HG03460 (cell line): Measurements from ENCODE around the gene MBD3L1.

Experiments
- ATAC-seq: cut with Tn5 transposase; IDR thresholded peaks from one replicate; pipeline ENCODE4 v1.9.1; 2021; ENCODE audit not compliant: unreplicated experiment

The MBD3L1 gene

DNA sequence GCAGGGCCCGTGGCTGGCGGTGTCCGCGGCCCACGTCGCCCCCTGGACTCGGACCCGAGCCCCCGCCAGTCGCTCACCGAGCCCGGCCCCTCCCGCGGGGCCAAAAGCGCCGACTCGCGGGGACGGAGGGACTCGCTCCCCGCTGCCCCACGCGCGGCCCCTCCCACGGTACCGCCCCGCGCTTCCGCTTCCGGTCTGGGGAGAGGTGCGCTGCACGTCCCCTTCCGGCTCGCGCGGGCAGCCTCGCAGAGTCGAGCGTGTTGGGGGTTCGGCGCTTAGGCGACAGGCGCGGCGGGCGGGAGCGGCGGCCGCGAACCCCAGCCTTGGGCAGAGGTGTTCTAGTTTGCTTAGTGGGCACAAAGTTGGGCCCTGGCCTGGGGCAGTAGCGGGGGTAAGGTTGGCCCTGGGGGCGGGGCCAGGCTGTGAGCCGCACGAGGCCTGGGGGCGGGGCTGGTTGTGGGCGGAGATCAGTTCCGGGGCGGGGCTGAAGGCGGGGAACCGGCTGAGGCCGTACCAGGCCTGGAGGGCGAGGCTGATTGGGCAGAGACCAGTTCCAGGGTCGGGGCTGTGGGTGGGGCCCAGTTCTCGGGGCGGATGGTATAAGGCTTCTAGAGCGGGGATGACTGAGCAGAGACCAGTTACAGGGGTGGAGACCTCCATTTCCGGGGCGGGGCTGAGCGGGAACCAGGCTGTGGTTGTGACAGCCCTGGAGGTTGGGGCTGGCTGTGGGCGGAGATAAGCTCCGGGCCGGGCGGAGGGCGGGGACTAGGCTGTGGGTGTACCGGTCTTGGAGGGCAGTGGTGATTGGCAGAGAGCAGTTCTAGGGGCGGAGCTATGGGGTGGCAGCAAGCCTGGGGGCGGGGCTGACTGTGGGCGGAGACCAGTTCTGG is at the start of gene MBD3L1, which contains the start of gene ZNF558:
Gene MBD3L1, plus strand, starts transcription at position 246 of the 890 bp plus-strand sequence. CDS start 10,302 bp downstream, outside the sequence.
Gene ZNF558, minus strand, starts transcription at position 173 of the 890 bp plus-strand sequence. CDS start 9,645 bp downstream, outside the sequence.
- ATAC-seq = peak; percentile 83

- no peak for ATAC-seq
Measured at GRCh38 chr19:8794823-8795222, 37.4 kb upstream of the MBD3L1 start.

DNA sequence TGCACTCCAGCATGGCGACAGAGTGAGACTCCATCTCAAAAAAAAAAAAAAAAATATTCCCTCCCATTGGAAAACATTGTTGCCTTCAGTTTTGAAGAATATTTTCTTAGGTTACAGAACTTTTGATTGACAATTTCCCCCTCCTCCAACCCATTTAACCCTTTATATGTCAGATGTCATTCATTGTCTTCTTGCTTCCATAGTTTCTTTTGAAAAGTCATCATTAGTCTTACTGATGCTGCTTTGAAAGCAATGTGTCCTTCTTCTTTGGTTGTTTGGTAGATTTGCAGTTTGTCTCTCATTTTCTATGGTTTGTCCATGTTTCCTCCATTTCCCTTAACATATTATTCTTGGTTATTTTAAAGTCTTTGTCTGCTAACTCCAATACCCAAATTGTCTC is 25.5 kb upstream of the MBD3L1 start:
- ATAC-seq = no peak

DNA sequence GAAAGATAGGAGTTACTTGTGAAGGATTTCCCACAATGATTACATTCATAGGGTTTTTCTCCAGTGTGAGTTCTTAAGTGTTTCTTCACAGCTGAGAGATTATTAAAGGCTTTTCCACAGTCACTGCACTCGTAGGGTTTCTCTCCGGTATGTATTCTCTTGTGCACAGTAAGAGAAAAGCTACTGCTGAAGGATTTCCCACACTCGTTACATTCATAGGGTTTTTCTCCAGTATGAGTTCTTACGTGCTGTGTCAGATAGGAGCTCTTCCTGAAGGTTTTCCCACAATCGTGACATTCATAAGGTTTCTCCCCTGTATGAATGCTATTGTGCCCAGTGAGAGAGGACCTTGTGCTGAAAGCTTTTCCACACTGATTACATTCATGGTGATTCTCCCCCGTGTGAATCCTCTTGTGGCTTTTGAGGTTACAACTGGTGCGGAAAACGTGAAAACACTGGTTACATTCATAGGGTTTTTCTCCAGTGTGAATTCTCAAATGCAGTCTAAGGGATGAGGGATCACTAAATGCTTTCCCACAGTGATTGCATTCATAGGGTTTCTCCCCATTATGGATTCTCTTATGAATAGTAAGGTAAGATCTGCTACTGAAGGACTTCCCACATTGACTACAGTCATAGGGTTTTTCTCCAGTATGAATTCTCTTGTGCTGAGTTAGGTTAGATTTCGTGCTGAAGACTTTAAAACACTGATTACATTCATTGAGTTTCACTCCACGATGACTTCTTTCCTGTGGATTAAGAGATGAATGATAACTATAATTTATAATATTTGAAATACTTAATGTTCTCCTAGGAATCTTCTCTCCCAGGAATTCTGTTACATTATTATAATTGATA is 20.6 kb upstream of the MBD3L1 start:
- ATAC-seq = no peak

- no peak for ATAC-seq
Measured at GRCh38 chr19:8814176-8814575, 18.0 kb upstream of the MBD3L1 start.

GRCh38 chr19:8815780-8816179 is 16.4 kb upstream of the MBD3L1 start:
- no peak for ATAC-seq

- no peak for ATAC-seq
Measured at GRCh38 chr19:8820234-8820633, 11.9 kb upstream of the MBD3L1 start.

DNA sequence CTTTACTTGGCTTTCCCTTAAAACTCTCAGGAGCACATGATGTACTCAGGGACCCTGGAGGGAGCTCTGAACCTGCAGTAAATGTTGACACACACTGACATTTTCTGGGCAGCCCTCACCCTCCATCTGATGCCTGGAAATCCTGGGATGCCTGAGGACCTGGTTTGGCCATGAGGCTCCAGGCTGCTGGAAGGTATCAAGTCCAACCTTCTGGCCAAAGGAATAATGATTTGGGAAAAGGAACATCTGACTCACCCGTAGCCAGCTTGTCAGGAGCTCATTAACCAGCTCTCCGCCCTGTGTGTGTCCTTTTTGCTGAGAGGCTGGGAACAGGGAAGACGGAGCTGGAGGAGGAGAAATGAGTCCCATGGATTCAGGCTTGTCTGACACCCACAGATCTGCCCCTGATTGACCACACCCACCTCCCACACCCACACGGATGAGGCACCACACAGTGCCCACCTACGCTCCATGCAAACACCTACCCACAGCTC is 10.4 kb upstream of the MBD3L1 start:
- no peak for ATAC-seq

DNA sequence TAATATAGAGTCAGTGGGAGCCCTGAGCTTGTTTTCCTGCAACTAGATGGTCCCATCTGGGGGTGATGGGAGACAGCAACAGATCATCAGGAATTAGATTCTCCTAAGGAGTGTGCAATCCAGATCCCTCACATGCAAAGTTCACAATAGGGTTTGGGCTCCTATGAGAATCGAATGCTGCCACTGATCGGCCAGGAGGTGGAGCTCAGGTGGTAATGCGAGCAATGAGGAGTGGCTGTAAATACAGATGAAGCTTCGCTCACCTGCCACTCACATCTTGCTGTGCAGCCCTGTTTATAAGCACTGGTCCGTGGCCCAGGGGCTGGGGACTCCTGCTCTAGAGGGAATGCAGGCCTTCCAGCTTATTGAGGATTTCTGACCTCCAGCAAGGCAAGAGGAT is 5.8 kb upstream of the MBD3L1 start:
- no peak for ATAC-seq

- ATAC-seq = no peak
Measured at GRCh38 chr19:8827277-8827676, 4.9 kb upstream of the MBD3L1 start.

- ATAC-seq = no peak
Measured at GRCh38 chr19:8831373-8831772, 804 bp upstream of the MBD3L1 start.

DNA sequence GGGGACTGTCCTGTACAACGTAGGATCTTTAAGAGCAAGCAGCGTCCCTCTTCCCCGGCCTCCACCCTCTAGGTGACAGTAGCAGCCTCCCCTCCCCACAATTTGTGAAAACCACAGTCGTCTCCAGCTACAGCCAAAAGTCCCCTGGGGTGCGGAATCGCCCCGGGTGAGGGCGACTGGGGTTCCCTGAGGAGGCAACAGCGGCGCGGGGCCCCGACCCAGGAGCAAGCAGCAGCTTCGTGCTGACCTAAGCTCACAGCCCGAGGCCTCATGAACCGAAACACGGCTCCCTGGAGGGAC is 395 bp upstream of the MBD3L1 start:
- ATAC-seq = peak; percentile 13

DNA sequence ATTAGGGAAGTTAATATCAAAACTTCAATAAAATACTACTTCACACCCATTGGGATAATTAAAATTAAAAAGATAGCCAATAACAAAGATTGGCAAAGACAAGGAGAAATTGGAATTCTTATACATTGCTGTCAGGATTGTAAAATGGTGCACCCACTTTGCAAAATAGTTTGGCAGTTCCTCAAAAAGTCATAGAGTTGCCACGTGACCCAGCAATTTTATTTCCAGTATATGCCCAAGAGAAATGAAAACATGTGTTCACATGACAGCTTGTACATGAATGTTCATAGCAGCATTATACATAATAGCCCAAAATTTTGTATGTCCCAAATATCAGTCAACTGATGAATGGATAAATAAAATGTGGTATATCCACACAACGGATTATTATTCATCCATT is 3.3 kb downstream of the MBD3L1 start:
- no peak for ATAC-seq

- no peak for ATAC-seq
Measured at GRCh38 chr19:8835877-8836276, 3.7 kb downstream of the MBD3L1 start.

- ATAC-seq = no peak
Measured at GRCh38 chr19:8840708-8841107, 8.5 kb downstream of the MBD3L1 start.

DNA sequence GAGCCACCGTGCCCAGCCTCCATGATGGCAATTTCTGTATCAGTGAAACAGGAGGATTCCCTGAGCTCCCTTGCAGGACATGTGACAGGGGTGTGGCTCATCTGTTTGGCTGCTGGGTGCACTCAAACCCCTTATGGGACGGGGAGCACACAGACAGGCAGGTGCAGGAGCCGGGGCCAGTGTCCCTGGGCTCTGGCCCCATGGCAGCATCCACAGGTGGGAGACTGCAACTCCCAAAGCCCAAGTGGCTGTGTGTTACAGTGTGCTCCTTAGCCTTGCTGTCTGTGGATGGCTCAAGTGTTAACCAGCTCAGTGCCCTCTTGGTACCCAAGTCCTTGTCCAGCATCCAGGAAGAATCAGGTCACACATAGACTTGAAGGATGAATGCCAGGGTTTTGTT is 14.6 kb downstream of the MBD3L1 start:
- no peak for ATAC-seq

DNA sequence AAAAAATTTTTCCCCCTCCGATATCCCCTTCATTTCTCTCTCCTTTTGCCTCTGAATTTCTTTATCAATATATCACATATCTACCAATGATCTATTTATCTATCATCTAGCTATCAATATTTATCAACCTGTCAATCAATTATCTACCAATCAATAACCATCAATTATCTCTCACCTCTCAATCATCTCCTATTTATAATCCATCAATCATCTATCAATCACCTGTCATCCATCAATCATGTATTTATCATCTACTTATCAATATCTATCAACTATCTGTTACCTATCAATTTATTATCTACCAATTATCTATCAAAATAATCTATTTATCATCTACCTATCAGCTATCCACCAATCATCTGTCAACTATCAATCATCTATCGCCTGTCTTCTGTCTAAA is 17.1 kb downstream of the MBD3L1 start:
- no peak for ATAC-seq

GRCh38 chr19:8850488-8850887 is 18.3 kb downstream of the MBD3L1 start:
- no peak for ATAC-seq

DNA sequence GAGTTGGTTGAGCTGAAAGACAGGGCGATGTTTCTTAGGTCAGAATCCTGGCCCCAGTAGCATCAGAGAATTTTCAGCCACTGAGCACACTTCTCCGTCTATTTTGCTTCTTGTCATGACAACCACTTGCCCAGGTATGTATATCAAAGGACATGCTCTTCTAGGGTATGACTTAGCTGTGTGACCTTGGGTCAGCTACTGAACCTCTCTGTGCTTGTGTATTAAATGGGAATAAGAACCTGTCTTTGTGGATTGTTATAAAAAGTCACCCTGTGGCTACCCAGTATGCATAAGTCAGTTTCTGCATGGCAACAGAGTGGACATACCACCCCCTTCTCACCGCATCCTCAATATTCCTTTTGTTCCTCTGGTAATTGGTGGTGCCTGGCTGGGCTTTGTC is 26.1 kb downstream of the MBD3L1 start:
- ATAC-seq = no peak

GRCh38 chr19:8866344-8866743 is 34.2 kb downstream of the MBD3L1 start:
- ATAC-seq = no peak

- no peak for ATAC-seq
Measured at GRCh38 chr19:8877854-8878705, 45.9 kb downstream of the MBD3L1 start.
